HuH-7.5 (cell line): ENCODE data around the gene ETNK2.

ENCODE experiments used
- DNase-seq: peaks from one replicate; pipeline ENCODE4 v3.0.0; 2011; ENCODE audit warnings: low spot score

ETNK2 gene

DNA sequence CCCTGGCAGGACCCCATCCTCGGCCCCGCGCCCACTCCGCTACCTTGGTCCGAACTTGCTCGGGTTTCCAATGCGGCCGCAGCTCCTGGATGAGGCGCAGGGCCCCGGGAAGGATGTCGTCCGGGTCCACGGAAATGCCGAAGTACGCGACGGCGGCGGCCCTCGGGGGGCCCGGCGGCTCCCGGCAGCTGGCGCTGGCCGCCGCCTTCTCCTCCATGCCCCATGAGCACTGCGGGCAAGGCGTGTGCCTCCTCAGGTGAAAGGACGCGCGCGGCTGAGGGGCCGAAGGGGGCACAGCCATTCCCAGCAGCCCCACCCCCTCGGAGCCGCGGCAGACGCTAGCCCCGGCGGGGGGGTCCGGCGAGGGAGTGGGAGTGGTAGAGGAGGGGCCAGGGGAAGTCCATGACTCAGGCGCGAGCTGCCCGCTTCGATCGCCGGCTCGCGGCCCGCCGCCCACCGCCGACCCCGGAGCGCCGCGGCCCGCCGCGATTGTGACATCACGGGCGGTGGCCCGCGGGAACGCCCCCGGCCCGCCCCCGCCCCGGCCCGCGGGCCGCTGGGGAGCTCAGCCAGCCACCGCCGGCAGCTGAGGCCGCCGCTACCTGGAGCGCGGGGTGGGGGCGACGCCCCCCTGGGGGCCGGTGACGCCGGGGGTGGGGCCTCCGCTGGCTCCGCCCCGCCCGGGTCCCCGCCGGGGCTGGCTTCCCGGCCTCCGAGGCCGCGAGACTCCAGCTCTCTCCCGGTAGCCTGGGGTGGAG, at the start of gene ETNK2:
ETNK2 (minus strand) TSS at position 493 of the 758 bp plus-strand sequence; CDS start at position 301, 192 bp downstream.
- peak; percentile 84 for DNase-seq

GRCh38 chr1:204201348-204202040, 49.6 kb upstream of the ETNK2 start:
- DNase-seq = no peak

DNA sequence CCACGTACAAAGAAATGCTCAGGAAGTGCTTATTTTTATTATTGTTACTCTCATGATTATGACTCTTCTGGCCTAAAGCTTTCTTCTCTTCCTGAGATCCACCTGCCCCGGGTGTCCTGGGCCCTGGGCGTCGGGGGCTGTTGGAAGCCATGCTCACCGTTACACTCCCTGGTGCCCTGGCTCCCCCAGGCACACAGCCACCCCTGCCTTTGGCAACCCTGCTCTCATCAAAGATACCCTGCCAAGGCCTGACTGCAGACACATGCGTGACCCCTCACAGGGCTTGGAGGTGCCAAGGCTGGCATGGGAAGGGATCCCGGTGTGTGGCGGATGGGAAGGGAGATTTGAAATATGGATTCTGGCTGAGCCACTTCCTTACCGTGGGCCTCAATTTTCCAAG, 47.7 kb upstream of the ETNK2 start:
- DNase-seq = no peak

DNA sequence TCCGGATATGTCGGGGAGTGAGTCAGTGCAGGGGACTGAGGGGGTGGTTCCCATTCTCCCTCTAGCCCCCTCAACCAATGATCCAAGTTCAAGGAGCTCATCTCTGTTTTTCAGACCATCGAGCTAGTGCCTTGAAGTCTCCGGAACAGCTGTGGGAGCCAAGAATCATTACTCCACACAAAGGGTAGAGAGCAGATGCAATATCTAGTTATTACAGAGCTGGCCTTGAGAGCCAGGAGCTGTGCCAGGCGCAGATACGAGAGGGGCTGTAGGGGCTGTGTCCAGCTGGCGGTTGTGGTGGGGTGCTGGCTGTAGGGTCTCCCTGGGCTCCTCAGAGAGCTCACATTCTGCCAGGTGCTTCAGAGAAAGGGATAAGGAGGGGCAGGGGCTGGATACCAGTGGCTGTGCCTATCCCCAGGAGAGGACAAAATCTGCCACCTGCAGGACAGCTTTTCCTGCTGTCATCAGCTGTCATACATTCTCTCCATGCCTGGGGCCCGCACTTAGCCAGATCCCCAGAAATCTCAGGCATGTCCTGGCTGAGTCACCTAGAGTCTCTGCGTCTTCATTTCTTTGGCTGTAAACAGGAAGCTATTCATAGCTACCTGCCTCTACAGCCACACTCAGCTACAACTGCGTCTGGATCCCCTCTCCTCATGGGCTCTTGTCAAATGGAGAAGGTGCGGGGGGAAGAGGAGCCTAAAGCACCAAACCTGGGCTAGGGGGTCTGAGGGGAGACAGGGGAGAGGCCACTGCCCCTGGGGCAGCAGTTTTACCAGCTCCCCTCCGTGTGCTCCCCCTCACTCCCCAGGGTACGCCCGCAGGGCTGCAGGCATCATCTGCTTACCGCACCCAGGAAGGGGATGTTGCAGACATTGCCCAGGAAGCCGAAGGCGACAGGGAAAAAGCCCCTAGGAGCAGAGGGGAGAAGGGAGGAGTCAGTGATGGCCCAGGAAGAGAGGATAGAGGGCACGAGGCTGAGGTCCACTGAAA, 46.8 kb upstream of the ETNK2 start:
- DNase-seq = no peak

DNA sequence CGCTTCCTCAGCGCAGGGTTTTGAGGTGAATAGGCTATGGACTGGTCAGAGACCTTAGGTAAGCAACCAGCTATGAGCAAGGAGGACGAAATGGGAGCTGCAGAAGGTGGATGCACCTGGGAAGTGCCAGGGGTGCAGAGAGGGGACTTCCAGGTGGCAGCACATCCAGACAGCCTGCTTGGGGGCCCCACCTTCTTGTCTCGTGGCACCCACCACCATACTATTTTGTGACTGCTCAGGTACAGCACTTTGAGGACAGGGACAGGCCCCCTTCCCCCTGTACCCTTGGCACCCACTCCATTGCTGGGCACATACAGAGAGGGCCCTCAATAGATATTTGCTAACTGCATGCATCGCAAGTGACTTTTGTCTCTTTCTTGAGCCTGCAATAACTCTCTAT, 45.2 kb upstream of the ETNK2 start:
- no peak for DNase-seq

GRCh38 chr1:204196068-204196795, 44.4 kb upstream of the ETNK2 start, which contains the start of gene KISS1:
TSS of gene KISS1 (minus strand) at chr1:204196491. CDS start at chr1:204192876, 3,615 bp downstream.
- no peak for DNase-seq

DNA sequence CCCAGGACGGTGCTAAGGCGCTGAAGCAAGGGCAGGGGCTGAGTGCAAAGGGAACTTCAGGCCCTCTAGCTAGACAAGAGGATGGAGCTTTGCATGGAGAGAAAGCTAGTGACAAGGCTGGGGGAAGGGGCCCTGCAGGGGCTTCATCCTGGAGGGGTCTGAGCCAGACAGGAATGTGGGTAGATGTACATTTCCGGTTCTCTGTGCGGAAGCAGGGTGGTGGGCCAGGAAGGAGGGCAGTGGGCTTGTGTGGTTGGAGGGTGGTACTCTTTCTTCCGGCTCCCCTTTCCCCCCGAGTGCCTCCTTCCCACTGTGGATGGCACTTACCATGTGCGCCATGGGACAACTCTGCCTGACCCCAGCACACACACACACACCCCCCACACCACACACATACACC, 42.9 kb upstream of the ETNK2 start:
- DNase-seq = no peak

GRCh38 chr1:204194080-204194479, 42.2 kb upstream of the ETNK2 start:
- no peak for DNase-seq

DNA sequence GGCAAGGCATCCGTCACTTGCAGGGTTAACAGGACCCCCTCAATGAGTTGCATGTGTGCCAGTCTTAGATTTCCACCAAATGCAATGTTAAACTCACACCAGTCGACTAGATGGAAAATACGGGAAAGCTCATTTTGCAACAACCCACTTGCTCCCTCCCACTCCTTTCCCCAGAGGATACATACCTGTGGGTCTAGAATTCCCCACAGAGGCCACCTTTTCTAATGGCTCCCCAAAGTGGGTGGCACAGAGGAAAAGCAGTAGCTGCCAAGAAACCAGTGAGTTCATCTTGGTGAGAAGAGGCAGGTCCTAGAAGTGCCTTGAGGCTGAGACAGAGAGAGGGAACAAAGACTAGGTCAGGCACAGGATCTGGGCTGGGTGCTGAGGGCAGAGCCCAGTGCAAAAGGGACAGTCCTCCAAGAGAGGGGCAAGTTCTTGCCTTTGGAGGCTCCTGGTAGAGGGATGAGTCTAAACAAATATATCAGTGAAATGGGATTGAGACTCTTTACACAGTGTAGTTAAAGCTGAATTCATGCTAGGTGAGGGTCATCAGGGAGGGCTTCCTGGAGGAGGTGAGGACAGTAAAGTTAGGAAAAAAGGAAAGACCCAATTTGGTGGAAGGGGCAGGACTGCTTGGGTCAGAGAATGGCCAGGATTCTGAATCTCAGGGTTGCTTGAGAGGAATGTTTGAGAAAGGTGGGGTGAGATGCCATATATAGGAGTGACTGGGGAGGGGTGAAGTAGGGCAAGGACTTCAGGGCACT, 40.9 kb upstream of the ETNK2 start:
- DNase-seq = no peak

DNA sequence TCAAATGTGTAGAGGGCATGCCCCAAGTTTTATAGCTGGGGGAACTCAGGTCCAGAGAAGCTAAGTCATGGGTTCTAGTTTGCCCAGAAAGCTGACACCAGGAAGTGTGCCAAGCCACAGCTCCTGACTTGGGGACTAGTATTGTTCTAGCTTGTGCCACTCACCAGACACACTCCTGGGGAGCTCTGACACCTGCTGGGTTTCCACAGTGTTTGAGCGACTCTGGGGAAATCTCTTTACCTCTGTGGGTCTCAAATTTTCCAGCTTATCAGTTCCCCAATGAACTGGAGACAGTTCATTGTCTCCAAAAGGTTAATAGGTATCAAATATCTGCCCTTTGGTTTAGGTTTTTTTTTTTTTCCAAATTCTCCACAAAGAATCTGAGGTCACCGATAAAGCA, 40.2 kb upstream of the ETNK2 start:
- DNase-seq = no peak

GRCh38 chr1:204191456-204191855, 39.6 kb upstream of the ETNK2 start:
- DNase-seq = no peak

DNA sequence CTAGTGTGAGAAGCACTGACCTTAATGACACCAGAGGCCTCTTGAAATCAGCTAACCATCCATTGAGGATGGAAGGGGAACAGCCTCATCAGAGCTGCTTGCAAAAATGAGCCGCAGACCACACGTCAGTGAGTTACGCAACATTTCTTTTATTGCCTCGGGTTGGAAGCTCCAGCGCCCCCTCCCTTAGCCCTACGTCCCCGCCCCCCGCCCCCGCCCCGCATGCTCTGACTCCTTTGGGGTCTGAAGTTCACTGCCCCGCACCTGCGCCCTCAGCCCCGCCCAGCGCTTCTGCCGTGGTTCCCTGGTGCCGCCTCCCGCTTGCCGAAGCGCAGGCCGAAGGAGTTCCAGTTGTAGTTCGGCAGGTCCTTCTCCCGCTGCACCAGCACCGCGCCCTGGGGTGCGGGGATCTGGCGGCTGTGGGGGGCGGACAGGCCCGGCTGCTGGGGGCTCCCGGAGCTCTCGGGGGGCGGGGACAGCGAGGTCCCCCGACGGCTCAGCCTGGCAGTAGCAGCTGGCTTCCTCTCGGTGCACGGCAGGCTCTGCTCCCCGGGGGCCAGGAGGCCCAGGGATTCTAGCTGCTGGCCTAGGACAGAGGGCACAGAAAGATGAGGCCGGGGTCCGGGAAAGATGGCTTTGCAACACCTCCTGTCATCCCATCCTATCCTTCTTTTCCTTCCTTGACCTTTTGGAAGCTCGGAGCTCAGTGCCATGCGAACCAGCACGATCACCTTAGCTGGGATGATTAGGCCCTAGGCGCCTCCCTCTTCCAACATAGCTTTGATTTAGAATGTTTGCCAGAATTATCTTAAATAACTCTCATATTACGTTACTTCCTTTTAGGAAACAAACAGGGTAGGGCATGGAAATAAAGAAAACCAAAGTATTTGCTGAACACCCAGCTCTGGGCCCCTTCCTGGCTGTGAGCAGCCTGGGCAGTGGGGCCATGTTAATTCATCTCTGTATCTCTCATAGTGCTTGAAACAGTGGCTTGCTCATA, 38.7 kb upstream of the ETNK2 start:
- DNase-seq = peak; percentile 41

DNA sequence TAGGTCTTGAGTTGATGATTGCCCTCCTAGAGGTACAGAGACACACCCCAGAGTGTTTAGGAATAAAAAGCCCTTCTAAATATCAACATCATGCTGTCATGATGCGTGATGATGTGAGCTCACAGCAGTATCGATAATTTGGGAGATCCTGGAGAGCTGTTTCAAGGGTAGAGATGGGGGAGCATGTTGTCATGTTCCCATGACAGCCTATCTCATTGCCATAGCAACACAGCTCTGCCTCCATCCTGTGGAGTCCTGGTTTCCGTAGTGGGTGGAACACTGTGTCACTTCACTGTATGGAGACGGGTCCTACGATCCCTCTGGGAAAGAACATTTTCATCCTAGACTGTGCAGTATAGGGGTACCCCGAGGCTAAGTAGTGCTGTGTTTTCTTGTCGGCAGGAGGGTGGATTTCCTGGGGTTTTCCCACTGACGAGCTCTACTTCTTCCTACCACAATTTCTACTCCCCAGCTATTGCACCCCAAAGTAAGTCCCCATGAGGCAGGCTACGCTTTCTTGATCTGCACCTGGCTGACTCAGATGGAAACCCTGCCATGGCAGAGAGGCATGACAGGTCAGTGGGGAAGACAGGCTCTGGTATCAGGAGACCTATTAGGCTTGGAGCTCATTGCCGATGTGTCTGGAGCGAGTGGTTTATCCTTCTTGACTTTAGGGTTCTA, 37.3 kb upstream of the ETNK2 start:
- DNase-seq = no peak

DNA sequence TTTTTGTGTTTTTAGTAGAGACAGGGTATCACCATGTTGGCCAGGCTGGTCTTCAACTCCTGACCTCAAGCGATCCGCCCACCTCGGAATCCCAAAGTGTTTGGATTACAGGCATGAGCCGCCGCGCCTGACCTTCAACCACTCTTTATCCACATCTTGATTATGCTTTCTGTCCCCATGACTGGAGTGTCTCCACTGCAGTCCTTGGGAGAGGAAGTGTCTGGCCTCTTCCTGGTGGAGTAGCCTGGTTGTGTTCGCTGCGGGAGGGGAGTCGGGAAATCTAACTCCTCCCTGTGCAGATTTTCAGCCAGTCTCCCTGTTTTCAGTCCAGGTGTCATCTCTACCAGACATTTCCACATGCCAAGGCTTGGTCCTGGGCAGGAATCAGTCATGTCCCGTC, 34.8 kb upstream of the ETNK2 start:
- no peak for DNase-seq

DNA sequence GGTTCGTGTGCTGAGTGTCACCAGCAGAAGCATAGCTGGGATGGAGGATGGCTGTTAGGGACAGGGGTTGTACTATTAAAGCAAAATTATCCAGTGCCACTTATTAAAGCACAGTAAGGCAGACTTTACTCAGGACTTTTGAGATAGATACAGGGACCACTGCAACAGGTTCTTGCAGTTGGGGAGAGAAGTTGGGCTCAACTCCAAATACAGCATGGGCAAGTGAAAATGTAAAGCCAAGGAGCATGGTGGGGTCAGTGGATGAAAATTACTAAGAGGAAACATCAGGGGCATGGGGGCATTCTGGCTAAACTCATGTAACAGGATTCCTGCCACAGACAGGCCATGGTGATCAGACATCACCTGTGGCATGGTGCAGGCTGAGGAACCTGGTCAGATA, 29.3 kb upstream of the ETNK2 start:
- no peak for DNase-seq

DNA sequence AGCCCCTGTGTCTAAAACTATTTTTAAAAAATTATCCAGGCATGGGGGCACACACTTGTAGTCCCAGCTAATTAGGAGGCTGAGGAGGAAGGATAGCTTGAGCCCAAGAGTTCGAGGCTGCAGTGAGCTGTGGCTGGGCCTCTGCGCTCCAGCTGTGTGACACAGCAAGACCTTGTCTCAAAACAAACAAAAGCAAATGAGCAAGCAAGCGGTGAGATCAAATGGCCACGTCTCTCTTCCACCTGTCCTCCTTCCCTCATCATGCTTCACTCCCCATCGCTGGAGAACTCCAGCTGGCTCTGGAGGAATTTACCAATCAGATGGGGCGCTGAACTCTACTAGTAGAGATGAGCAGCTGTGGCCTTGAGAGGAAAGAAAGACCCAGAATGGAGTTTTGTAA, 28.3 kb upstream of the ETNK2 start:
- no peak for DNase-seq

DNA sequence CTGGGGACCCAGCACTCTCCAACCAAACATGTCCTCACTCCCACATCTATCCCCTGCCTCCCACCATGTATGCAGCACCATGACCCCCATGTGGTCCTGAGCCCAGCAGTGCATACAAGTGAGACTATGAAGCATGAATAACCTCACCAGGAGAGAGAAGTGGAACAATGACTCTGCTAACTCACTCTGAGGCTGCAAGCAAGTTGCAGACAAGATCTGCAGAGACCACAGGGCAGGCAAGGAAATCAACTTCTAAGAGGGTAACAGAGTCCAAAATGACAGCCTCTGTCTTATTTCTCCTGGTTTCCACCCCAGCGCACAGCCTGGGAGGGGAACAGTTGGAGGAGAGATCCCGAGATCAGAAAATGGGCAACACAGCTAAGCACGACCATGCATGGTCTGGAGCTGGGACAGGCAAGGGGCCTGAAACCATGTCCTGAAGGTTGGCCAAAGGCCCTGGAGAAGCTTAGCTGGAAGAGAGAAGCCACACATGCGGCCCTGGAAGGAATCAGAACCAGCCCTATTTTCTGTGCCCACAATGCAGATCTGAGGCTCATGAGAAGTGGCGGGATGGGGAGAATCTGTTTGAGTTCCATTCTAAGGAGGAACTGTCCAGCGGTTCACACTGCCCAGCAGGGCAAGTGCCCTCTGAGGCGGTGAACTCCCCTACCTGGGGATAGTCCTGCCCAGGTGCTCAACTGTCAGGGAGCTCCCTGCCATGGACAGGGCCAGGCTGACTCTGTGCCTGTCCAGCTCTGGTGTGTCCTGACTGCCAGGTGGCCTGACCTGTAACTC, 26.8 kb upstream of the ETNK2 start:
- DNase-seq = no peak

GRCh38 chr1:204177133-204177532, 25.3 kb upstream of the ETNK2 start:
- no peak for DNase-seq
